A673 (cell line): ENCODE results near the gene SLC35F2. TPM values are rescaled to one million over a fixed set of nuclear protein-coding genes. Genes with fewer than 3 reads are reported as not detected.

Source experiments
- BruUV-seq: library from RNA; stranded (reverse); fragments of 400-500 nt; replicated peaks from 2 replicates; lab custom pipeline; 2021; lab: Mats Ljungman, UMichigan
- CTCF ChIA-PET: fragments of 300-600 bp; sonication (Branson Sonifier 250); formaldehyde crosslinking; loops from one replicate; lab custom pipeline; 2022; ENCODE audit warnings: antibody characterized with exemption; lab: Charles Lee
- POLR2A ChIA-PET: fragments of 300-600 bp; sonication (Branson Sonifier 250); formaldehyde crosslinking; loops from one replicate; lab custom pipeline; 2022; ENCODE audit warnings: antibody characterized with exemption; ENCODE audit not compliant: low non-redundant PET; lab: Charles Lee
- DNase-seq: peaks from one replicate; pipeline ENCODE4 v3.0.0-alpha.2; 2015; ENCODE audit warnings: low spot score
- H3K27ac ChIP-seq: fragments of 200-600 bp; sonication (generic); 2 replicates; pipeline ENCODE4 v1.5.1; 2016; ENCODE audit warnings: mixed run types, low read depth, mild to moderate bottlenecking, mixed read lengths, antibody characterized with exemption, low read length; ENCODE audit not compliant: poor library complexity, severe bottlenecking
- H3K27me3 ChIP-seq: fragments of 200-600 bp; sonication (generic); replicated peaks from 2 replicates; pipeline ENCODE4 v1.6.1; 2017; ENCODE audit warnings: mixed run types, low read depth, mild to moderate bottlenecking, mixed read lengths, antibody characterized with exemption, low read length; ENCODE audit not compliant: insufficient read depth, poor library complexity
- H3K36me3 ChIP-seq: fragments of 200-600 bp; sonication (generic); 2 replicates; pipeline ENCODE4 v1.6.1; 2016; ENCODE audit warnings: mixed run types, mild to moderate bottlenecking, mixed read lengths, antibody characterized with exemption, low read length; ENCODE audit not compliant: insufficient read depth, poor library complexity, severe bottlenecking
- H3K4me1 ChIP-seq: fragments of 200-600 bp; sonication (generic); 2 replicates; pipeline ENCODE4 v1.6.1; 2017; ENCODE audit warnings: mixed run types, mild to moderate bottlenecking, mixed read lengths, antibody characterized with exemption, low read length; ENCODE audit not compliant: insufficient read depth, poor library complexity, severe bottlenecking
- H3K4me3 ChIP-seq: fragments of 200-600 bp; sonication (generic); 2 replicates; pipeline ENCODE4 v1.5.1; 2016; ENCODE audit warnings: low read depth, mixed run types, mild to moderate bottlenecking, mixed read lengths, low read length; ENCODE audit not compliant: poor library complexity, severe bottlenecking
- H3K9me3 ChIP-seq: fragments of 200-600 bp; sonication (generic); 2 replicates; pipeline ENCODE4 v1.6.1; 2016; ENCODE audit warnings: mixed run types, low read depth, mild to moderate bottlenecking, mixed read lengths, antibody characterized with exemption, low read length; ENCODE audit not compliant: poor library complexity, severe bottlenecking
- EZH2 ChIP-seq: fragments of 200-600 bp; sonication (generic); IDR thresholded peaks from 2 replicates; pipeline ENCODE4 v1.6.1; 2017; ENCODE audit warnings: borderline replicate concordance, low read depth, mild to moderate bottlenecking, mixed read lengths, antibody characterized with exemption, low read length; ENCODE audit not compliant: poor library complexity, severe bottlenecking
- intact Hi-C: fragments of 100-400 bp; cut with micrococcal nuclease; formaldehyde crosslinking; loops from one replicate; pipeline ENCODE4 v1.10.0; 2022; ENCODE audit not compliant: unreplicated experiment
- total RNA-seq: library from RNA; stranded (reverse); gene quantifications from 2 replicates; pipeline ENCODE4 v1.2.3, GENCODE V29; 2021
- TF ChIP-seq, protein P1 (sequence below): fragments of 300-800, 200-600 bp; sonication (generic); conservative IDR thresholded peaks from 2 replicates; pipeline ENCODE4 v1.5.1; 2017; ENCODE audit warnings: low read depth, mild to moderate bottlenecking, antibody characterized with exemption, low read length, moderate library complexity, mixed read lengths

The SLC35F2 gene
- total RNA-seq, 1 experiment from 2014 or later = 95.4 TPM

GRCh38 chr11:107857550-107858216 is 904 bp downstream of the SLC35F2 start:
- CTCF ChIA-PET = no interaction called here
- TF ChIP-seq EZH2 = no peak
- TF ChIP-seq, protein P1, sequence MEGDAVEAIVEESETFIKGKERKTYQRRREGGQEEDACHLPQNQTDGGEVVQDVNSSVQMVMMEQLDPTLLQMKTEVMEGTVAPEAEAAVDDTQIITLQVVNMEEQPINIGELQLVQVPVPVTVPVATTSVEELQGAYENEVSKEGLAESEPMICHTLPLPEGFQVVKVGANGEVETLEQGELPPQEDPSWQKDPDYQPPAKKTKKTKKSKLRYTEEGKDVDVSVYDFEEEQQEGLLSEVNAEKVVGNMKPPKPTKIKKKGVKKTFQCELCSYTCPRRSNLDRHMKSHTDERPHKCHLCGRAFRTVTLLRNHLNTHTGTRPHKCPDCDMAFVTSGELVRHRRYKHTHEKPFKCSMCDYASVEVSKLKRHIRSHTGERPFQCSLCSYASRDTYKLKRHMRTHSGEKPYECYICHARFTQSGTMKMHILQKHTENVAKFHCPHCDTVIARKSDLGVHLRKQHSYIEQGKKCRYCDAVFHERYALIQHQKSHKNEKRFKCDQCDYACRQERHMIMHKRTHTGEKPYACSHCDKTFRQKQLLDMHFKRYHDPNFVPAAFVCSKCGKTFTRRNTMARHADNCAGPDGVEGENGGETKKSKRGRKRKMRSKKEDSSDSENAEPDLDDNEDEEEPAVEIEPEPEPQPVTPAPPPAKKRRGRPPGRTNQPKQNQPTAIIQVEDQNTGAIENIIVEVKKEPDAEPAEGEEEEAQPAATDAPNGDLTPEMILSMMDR = no peak
- Histone ChIP-seq H3K4me1 (peaks cover 19% of the 10 kb centered on the region), H3K4me3 (peak overlapping the region; percentile 73), H3K27ac (peak overlapping the region; percentile 74), H3K27me3 (no peaks in the 10 kb centered on the region), H3K9me3 (no peaks in the 10 kb centered on the region), H3K36me3 (no peaks in the 10 kb centered on the region)
- intact Hi-C loops = loop anchor here (2.0 to 5.0 kb wide), 2 partner anchors 15 to 60 kb away; no protein-coding TSS in a partner anchor
- TSS peak; percentile 60 for BruUV-seq
- peak; percentile 48 for DNase-seq
- POLR2A ChIA-PET = no interaction called here

- no peak for TF ChIP-seq EZH2
- TF ChIP-seq, protein P1 = no peak
- DNase-seq = no peak
- intact Hi-C loops = loop anchor here (2.0 to 5.0 kb wide), 2 partner anchors 14 to 60 kb away; no protein-coding TSS in a partner anchor
- H3K9me3 ChIP-seq = no peaks in the 10 kb centered on the region
- no peaks in the 10 kb centered on the region for H3K36me3 ChIP-seq
- peak overlapping the region; percentile 74 for H3K27ac ChIP-seq
- H3K27me3 ChIP-seq = no peaks in the 10 kb centered on the region
- H3K4me3 ChIP-seq = peak overlapping the region; percentile 73
- BruUV-seq = no TSS peak
- ChIA-PET POLR2A (no interaction called here), CTCF (no interaction called here)
- peaks cover 21% of the 10 kb centered on the region for H3K4me1 ChIP-seq
Observed at GRCh38 chr11:107856981-107857517, 1.5 kb downstream of the SLC35F2 start.

- H3K27ac ChIP-seq = peak overlapping the region; percentile 74
- ChIA-PET POLR2A (no interaction called here), CTCF (no interaction called here)
- no peaks in the 10 kb centered on the region for H3K9me3 ChIP-seq
- H3K4me1 ChIP-seq = peaks cover 27% of the 10 kb centered on the region
- no peaks in the 10 kb centered on the region for H3K36me3 ChIP-seq
- BruUV-seq = no TSS peak
- no peak for TF ChIP-seq EZH2
- TF ChIP-seq, protein P1 = no peak
- intact Hi-C loops = loop anchor here (2.0 to 5.0 kb wide), 2 partner anchors 14 to 59 kb away; no protein-coding TSS in a partner anchor
- no peaks in the 10 kb centered on the region for H3K27me3 ChIP-seq
- H3K4me3 ChIP-seq = peak overlapping the region; percentile 73
- DNase-seq = peak; percentile 87
Observed at GRCh38 chr11:107856180-107856980, 2.2 kb downstream of the SLC35F2 start.
